Measurements from ENCODE around the gene CYB5R3.
"Not testable (repeated sequence)": the region's sequence is repeated elsewhere in the genome, so short reads cannot be mapped to it uniquely, and the experiment has no call there.

The CYB5R3 gene

DNA sequence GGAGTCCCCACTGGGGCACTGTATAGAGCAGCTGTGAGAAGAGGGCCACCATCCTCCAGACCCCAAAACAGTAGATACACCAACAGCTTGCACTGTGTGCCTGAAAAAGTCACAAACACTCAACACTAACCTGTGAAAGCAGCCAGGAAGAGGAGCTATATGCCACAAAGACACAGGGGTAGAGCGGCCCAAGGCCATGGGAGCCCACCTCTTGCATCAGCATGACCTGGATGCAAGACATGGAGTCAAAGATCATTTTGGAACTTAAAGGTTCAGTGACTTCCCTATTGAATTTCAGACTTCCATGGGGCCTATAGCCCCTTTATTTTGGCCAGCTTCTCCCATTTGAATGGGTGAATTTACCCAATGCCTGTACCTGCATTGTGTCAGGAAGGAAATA is 29.7 kb upstream of the CYB5R3 start:
- no peak for DNase-seq (ENCODE audit: low spot score)

DNA sequence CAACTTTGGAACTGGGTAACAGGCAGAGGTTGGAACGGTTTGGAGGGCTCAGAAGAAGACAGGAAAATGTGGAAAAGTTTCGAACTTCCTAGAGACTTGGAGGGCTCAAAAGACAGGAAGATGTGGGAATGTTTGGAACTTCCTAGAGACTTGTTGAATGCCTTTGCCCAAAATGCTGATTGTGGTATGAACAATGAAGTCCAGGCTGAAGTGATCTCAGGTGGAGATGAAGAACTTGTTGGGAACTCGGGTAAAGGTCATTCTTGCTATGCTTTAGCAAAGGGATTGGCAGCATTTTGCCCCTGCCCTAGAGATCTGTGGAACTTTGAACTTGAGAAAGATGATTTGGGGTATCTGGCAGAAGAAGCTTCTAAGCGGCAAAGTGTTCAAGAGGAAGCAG is 28.7 kb upstream of the CYB5R3 start:
- not testable (repeated sequence) for DNase-seq (ENCODE audit: low spot score)

DNA sequence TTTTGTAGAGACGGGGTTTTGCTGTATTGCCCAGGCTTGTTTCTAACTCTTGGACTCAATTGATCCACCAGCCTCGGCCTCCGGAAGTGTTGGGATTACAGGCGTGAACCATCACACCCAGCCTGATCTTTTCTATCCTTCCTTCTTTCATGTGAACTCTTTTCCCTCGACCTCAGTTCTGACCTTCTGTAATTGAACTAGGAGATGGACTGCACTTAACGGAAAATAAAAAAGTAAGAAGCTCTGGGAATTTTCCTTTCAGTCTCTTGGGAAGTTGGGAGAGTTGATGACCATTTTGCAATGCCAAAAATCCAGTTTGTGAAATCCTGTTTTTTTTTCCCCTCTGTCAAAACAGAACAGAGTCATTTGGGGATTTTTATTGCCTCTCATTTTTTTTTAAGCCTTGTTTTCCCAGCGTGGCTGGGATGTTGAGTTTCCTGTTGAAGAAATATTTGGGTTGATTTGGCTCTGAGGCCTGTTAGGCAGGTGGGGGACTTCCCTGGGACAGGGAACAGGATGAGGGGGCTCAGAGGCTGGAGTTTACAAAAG is 26.9 kb upstream of the CYB5R3 start:
- DNase-seq (ENCODE audit: low spot score), result no peak

DNA sequence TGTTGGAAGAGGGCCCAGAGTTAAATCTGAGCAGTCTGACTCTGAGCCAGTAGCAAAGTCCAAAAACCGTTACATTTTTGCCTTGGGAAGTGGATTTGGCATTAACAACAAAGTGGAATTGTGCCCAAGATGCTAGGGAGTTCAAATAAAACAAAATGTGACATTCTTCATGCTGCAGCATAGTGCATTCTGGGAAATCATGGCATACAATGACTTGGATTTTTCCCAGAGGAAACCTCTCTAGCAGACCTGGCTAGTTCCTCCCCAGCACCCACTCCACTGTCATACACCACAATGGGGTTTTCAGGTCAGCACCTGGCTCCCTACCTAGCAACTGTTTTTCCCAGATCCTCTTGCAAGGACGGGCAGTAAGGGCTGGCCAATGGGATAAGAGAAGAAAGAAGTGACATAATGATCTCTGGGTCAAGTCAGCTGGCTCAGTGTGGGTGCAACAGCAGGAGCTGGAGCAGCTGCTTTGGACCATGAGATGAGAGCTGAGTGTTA is 24.8 kb upstream of the CYB5R3 start:
- DNase-seq (ENCODE audit: low spot score), result no peak

DNA sequence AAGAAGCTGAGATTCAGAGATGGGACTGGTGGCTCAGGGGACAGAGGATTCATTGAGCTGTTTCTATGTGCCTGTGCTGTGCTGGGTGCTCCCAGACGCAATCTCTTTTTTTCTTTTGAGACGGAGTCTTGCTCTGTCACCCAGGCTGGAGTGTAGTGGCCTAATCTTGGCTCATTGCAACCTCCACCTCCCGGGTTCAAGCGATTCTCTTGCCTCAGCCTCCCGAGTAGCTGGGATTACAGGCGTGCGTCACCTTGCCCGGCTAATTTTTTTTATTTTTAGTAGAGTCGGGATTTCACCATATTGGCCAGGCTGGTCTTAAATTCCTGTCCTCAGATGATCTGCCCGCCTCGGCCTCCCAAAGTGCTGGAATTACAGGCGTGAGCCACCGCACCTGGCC is 23.9 kb upstream of the CYB5R3 start:
- DNase-seq (ENCODE audit: low spot score), result not testable (repeated sequence)

DNA sequence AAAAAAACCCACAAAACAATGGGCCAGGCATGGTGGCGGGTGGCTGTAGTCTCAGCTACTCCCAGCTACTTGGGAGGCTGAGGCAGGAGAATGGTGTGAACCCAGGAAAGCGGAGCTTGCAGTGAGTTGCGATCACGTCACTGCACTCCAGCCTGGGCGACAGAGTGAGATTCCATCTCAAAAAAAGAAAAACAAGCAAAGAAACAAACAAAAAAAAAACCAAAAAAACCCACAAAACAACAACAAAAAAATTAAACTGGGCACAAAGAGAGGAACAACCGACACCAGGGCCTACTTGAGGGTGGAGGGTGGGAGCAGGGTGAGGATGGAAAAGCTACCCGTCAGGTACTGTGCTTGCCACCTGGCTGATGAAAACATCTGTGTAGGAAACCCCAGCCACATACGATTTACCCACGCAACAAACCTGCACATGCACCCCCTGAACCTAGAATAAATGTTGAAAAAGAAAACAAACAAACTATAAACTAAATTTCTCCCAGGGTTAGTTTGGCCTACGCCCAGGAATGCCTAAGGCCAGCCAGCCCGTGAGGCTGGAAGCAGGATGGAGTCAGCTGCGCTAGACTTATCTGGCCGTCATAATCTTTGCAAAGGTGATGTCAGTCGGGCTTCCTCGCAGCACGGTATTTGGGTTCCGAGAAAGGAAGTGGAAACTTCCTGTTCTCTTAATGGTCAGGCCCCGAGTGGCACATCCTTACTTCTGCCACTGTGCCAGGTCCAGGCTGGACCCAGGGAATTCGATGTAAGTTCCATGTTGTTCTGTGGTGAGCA is 21.9 kb upstream of the CYB5R3 start:
- no peak for DNase-seq (ENCODE audit: low spot score)

DNA sequence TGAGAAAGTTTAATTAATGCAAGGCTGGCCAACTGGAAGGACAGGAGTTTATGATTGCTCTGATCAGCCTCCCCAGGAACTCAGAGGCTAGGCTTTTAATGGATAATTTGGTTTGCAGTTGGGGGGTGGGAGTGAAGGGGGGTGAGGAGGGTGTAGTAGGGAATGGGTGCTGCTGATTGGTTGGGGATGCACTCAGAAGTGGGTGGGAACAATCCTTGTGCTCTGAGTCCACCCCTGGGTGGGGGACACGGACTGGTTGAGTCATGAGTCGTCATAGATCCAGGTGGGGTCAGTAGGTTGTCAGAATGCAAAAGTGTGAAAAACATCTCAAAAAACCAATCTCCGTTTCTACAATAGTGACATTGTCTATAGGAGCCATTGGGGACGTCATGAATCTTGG is 20.9 kb upstream of the CYB5R3 start:
- DNase-seq (ENCODE audit: low spot score), result no peak

DNA sequence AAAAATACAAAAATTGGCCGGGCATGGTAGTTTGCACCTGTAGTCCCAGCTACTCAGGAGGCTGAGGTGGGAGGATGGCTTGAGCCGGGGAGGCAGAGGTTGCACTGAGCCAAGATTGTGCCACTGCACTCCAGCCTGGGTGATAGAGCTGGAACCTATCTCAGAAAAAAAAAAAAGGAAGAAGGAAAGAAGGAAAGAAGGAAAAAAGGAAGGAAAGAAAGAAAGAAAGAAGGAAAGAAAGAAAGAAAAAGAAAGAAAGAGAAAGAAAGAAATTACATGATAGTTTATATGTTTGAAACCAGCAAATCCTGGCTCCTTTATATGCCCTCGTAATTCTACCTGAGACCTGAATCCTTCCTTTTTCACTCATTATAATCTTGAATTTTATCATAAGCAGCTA is 17.2 kb upstream of the CYB5R3 start:
- not testable (repeated sequence) for DNase-seq (ENCODE audit: low spot score)

DNA sequence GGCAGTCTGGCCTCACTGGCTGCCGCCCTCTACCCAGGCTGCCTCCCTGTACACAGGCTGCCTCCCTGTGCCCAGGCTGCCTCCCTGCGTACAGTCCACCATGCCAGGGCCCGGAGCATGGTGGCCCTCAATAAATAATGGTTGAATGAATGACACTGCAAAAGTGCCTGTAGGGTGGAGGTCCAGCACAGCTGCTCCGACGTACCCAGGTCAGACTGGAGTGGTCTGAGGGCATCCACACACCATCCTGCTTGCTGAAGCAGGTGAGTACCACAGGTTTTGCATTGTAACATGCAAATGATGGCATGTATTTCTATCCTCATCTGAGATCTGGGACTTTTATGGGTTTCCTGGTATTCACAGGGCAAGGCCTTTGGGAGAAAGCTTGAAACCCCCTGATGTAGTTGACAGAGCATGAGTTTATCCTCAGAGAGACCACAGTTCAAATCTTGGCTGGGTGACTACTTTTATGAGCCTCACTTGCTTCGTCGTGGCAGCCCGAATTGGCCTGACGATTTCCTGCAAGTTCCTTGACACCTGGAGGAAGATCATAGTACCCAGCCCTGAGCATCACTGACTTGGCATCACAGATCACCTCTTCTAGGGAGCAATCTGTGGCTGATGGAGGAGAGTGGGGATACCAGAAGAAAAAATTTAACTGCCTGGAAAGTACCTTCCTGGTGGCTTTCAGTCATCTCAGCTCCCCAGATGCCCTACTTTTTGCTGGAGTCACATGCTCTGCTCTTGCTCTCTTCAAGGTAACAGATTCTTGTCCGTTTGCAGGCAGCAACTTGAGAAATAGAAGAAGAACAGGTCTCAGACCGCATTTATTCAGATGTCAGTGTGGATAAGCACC is 16.0 kb upstream of the CYB5R3 start:
- DNase-seq (ENCODE audit: low spot score), result no peak

DNA sequence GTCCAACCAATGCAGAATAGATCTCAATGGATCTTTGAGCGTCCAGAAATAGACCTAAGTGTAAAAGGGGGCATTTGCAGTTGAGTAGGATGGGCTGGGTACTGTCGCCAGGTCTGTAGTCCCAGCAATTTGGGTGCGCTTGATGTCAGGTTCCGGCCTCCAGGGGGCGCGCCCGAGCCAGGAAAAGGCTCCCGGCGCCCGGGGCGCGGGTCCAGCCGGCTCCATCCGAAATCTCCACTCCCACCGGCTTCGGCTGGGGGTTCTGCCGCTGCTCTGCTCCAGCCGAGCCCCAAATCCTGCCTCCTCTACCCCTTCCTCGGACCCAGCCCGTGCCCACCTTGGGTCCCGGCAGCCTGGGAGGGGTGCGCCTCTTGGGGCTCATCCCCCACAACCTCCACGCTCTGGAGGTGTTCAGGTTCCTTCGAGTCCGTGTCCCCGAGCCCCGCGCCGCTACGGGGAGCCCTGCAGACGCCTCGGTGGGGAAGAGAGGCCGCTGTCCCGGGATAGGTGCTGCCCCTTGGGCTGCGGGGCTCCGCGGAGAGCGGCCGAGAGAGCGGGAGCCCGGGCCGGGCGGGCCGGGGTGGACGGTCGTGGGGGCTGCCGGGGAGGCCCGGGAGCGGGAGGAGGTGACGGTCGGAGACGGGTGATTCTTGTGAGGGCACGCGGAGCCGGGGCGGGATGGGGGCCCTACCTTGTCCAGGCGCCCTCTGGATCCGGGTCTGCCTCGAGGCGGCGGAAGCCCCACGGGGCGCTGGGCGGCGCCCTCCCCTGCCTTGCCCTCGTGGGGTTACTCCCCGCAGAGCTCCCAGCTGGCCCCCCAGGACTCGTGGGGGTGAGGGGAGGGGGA is 13.0 kb upstream of the CYB5R3 start:
- peak; percentile 80 for DNase-seq (ENCODE audit: low spot score)

DNA sequence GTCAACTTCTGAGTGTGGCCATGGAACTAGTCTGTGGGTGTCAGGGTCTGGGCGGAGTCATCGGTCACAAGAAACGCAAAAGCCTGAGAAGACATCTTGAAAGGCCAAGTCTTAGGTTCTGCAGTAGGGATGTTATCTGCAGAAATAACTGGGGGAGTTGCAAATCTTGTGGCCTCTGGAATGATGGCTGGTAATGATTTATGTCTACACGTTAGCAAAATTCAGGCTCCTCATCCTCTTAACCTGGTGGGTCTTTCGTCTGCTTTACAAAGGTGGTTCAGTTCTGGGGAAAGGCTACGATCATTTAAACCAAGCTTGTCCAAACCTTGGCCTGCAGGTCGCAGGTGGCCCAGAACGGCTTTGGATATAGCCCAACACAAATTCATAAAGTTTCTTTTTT is 7.4 kb upstream of the CYB5R3 start:
- no peak for DNase-seq (ENCODE audit: low spot score)

DNA sequence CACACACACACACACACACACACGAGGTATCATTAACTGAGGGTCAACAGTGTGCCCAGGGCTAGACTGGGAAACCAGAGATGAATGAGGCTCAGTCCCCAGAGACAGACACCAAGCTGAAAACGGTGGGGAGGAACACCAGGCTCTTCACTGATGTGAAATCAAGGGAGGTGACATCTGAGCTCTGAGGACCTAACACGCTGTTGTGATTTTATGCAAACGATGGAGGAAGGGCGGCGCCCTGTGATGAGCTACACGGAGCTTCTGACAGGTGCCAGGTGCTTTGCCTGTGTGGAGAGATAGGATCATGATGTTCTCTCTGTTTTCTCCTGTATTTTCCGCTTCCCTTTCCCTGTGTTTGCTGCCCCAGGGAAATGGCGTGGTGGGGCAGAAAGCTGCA is 6.5 kb upstream of the CYB5R3 start:
- no peak for DNase-seq (ENCODE audit: low spot score)

DNA sequence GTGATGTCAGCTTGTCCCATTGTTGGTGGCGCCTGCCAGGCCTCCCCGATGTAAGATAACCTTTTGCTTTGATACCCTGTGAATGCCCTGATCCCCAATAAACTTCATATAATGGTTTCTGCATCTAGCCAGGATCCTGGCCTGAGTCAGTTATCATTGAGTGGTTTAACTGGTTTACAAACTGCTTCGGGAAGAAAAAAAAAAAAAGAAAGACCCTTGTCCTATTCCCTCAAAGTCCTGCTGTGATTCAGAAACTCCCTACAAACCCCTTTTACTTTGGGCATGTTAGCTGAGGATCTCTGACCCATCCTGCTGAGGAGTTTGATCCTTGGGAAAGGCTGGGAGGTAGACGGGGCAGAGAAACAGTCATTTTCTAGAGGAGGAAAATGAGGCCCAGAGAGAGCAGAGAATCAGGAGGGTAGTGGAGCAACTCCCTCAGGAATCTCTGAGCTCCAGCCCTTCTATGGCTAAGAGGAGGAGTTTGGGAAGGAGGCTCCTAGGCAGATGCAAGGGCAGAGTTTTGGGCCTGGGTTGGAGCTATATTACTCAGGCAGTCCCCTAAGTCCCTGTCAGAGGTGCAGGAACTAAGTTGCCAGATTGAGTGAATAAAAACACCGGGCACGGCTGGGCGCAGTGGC is 5.4 kb upstream of the CYB5R3 start:
- DNase-seq (ENCODE audit: low spot score), result no peak

DNA sequence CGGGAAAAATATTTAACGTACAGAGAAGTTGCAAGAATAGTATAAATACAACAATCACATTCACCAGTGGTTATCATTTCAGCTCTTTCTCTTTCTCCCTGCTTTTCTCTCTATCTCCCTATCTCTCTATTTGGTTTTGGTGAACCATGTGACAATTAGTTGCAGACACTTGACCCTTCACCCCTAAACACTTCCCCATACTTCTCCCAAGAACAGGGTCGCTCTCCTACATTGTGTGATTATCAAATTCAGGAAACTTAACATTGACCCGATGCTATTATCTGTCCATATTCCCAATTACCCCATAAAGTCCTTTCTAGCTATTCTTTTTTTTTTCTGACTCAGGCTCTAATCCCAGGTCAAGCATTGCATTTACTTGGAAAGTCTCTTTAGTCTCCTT is 4.8 kb upstream of the CYB5R3 start:
- no peak for DNase-seq (ENCODE audit: low spot score)

DNA sequence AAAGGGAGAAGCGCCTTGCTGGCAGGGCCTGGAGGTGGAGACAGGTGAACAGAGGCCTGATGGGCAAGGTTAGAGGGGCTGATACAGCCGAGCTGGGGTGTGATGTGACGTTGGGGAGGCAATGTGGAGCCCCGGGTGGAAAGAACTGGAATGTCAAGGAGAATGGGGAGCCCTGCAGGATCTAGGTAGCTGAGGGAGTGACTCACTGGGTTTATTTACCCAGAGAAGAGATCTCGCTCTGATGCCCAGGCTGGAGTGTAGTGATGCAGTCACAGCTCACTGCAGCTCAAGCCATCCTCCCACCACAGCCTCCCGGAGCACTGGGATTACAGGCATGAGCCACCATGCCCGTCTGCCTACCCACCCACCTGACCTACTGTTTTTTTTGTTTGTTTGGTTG is 1.9 kb upstream of the CYB5R3 start:
- DNase-seq (ENCODE audit: low spot score), result no peak

DNA sequence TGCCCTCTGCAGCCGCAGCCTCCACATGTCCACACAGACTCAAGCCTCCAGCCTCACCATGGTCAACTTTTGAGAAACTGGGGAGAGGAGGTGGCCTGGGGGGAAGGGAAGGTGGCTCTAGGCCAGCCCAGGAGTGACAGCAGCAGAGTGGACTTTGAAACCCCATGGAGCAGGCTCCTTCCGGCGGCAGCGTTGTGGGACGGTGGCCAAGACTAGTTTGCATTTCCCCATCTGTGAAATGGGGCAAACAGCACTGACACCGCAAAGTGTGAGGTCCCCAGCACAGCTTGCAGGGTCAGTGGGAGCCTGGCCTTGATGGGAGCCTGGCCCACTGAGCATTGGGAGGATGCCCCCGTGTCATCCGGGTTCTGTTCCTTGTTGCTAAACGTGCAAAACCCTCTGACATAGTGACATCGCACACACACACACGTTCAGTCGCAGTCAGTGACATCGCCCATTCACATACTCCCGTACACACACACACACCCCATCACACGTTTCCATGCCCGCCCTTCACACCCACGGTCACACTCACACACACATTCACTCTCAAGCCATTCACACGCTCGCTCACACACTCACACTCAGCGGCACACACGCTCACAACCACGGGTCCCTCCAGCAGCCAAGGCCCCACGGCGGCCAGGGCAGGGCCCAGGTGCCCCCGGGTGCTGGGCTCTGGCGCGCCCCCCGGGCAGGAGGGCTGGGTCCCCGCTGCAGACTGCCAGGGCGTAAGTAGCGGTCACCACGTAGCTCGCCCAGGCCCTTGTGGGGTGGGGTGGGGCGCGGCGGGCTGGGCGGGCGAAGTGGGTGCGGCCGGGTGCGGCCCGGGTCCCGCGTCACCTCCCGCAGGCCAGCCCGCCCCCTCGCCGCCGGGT is 585 bp downstream of the CYB5R3 start:
- DNase-seq (ENCODE audit: low spot score), result peak; percentile 37

DNA sequence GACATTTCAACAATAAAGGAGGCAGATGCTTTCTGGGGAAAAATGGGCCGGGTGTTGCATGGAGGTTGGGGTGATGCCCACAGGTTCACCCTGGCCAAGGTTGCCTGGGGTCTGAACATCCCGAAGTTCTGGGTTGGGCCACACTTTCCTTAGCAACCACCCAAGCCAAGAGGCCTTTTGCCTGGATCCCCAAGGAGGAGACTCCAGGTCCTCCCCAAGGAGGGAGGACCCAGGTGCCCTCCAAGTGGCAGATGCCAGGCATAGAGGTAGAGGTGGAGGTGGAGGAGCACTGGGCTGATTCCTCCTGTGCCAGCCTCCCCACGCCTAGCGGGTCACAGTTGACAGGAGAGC is 1.2 kb downstream of the CYB5R3 start:
- no peak for DNase-seq (ENCODE audit: low spot score)

DNA sequence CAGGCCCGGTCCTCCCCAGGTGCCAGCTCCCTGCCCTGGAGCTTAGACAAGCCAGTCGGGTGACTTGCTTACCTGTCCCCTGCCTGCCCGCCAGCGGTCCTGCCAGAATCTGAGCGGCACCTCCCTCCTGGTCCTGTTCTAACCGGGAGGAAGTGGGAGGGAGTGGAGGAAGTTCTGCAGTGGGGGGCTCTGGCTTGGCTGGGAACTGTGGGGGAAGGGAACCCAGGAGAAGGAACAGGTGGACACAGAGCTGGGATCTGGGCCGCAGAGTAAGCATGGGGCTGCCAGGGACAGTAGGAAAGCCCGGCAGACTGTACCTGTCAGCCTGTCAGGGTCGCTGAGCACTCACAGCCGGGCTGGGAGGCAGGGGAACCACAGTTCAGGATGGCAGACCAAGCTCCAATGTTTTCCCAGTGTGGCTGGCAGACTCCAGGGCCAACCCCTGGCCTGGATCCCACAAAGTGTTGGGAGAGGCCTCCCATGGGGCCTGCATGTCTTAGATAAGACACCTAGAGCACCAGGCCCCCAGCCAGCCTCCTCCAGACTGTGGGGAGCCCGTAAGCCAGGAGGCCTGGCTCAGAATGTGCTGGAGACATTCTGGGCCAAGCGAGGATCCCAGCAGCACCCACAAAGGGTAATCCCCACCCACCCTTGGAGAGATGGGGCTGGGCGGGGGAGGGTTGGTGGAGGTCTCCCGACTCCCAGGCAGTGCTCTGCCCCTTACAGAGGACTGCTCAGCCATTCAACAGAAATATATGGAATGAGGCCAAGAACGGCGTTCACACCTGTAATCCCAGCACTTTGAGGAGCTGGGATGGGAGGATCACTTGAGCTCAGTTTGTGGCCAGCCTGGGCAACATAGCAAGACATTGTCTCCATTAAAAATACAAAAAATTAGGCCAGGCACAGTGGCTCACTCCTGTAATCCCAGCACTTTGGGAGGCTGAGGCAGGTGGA is 2.3 kb downstream of the CYB5R3 start:
- DNase-seq (ENCODE audit: low spot score), result no peak

DNA sequence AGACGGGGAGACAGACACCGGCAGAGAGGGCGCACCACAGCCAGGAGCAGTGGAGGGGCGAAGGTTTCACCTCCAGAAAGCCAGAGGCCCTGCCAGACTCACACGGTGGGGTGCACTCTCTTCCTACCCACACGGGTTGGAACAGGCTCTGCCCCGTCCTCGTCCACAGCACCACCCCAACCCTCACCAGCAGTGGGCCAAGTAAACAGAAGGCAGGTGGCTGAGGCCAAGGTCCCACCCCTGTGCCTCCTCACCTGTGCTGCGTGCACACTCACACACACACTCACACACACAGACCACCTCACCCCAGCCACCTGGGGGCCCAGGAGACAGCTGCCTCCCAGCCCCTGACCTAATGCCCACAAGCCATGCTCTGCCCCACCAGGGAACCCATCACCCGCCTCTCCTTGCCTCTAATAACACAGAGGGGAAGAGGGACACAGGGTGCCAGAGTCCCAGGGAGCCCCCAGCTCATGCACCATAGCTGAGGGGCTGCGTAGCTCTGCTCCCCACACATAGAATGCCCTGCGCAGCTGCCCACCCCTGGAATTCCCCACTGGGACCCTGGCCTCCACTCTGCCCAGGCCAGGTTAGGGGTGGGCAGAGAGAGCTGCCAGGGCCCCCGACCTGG is 3.1 kb downstream of the CYB5R3 start:
- DNase-seq (ENCODE audit: low spot score), result no peak
